MCF 10A (cell line): ENCODE data around the gene UNC5CL. TPM values are rescaled to one million over a fixed set of nuclear protein-coding genes. Genes with fewer than 3 reads are reported as not detected.

Experiments used
- BruUV-seq: library from RNA; stranded (reverse); fragments of 400-500 nt; replicated peaks from 2 replicates; lab custom pipeline; 2021; lab: Mats Ljungman, UMichigan
- CTCF ChIA-PET: fragments of 300-600 bp; sonication (Branson Sonifier 250); formaldehyde crosslinking; extraction: SDS; loops from one replicate; lab custom pipeline; 2021; ENCODE audit warnings: antibody characterized with exemption, inconsistent platforms; lab: Yijun Ruan, JAX
- POLR2A ChIA-PET: fragments of 300-600, 350-650 bp; sonication (Branson Sonifier 250); formaldehyde crosslinking; extraction: SDS; loops from one replicate; lab custom pipeline; 2020; ENCODE audit warnings: antibody characterized with exemption, inconsistent platforms; lab: Yijun Ruan, JAX
- DNase-seq: peaks from one replicate; pipeline ENCODE4 v3.0.0-alpha.2; 2018; ENCODE audit not compliant: unreplicated experiment
- H3K27ac Mint-ChIP-seq: one replicate; pipeline ENCODE4 v1.8.0; 2022; ENCODE audit warnings: mild to moderate bottlenecking, low read depth, mixed read lengths; ENCODE audit not compliant: unreplicated experiment
- H3K27me3 Mint-ChIP-seq: one replicate; pipeline ENCODE4 v1.8.0; 2022; ENCODE audit warnings: mixed read lengths; ENCODE audit not compliant: insufficient read depth, unreplicated experiment
- H3K36me3 Mint-ChIP-seq: one replicate; pipeline ENCODE4 v1.8.0; 2022; ENCODE audit warnings: mild to moderate bottlenecking, moderate library complexity, mixed read lengths; ENCODE audit not compliant: insufficient read depth, unreplicated experiment
- H3K4me1 Mint-ChIP-seq: one replicate; pipeline ENCODE4 v1.8.0; 2022; ENCODE audit warnings: mixed read lengths; ENCODE audit not compliant: insufficient read depth, unreplicated experiment
- H3K4me3 Mint-ChIP-seq: one replicate; pipeline ENCODE4 v1.8.0; 2022; ENCODE audit warnings: mild to moderate bottlenecking, moderate library complexity, mixed read lengths; ENCODE audit not compliant: unreplicated experiment
- H3K9me3 Mint-ChIP-seq: one replicate; pipeline ENCODE4 v1.8.0; 2022; ENCODE audit warnings: mixed read lengths; ENCODE audit not compliant: unreplicated experiment
- intact Hi-C: fragments of 100-400 bp; cut with micrococcal nuclease; formaldehyde crosslinking; loops from 2 replicates; pipeline ENCODE4 v1.14.1; 2022
- total RNA-seq: library from RNA; stranded (reverse); gene quantifications from 2 replicates; pipeline ENCODE4 v1.2.3, GENCODE V29; 2022
- TF ChIP-seq, protein P1 (sequence below): fragments of 200-600 bp; IDR thresholded peaks from one replicate; pipeline ENCODE4 v1.8.0; 2022; ENCODE audit warnings: antibody characterized with exemption, mild to moderate bottlenecking; ENCODE audit not compliant: unreplicated experiment

Gene UNC5CL
- total RNA-seq, 1 experiment from 2014 or later: 0.19 TPM

DNA sequence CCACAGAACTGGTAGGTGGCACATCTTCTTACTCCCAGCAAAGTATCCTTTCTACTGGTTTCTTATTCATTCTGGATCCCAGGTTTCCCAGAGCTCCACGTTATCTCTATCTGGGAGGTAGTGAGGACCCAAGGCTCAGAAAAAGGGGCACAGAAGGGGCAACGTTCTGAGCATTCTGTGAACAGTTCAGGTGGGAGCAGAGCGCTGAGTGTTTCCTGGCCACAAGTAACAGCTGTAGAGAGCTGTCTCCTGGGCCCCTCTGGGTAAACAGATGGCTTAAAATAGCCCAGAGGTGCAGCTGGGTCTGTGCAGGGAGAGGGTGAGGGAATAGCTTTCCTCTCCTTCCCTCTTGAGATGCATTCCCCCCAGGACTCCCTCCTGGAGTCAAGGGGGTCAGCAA is 16.1 kb upstream of the UNC5CL start:
- no TSS peak for BruUV-seq
- H3K36me3 Mint-ChIP-seq: no peaks in the 10 kb centered on the region
- no peaks in the 10 kb centered on the region for H3K27me3 Mint-ChIP-seq
- no peaks in the 10 kb centered on the region for H3K9me3 Mint-ChIP-seq
- H3K4me3 Mint-ChIP-seq: no peak overlapping the region
- intact Hi-C loops: no loop called here
- POLR2A ChIA-PET: interaction anchor here (0.9 to 1.6 kb wide), 4 partner anchors 16 to 33 kb away, joined by 3 to 7 read pairs (median 4); partner anchors contain the start of genes NFYA and OARD1
- no peak overlapping the region for H3K27ac Mint-ChIP-seq
- peaks cover 4% of the 10 kb centered on the region for H3K4me1 Mint-ChIP-seq
- DNase-seq: no peak
- TF ChIP-seq, protein P1, sequence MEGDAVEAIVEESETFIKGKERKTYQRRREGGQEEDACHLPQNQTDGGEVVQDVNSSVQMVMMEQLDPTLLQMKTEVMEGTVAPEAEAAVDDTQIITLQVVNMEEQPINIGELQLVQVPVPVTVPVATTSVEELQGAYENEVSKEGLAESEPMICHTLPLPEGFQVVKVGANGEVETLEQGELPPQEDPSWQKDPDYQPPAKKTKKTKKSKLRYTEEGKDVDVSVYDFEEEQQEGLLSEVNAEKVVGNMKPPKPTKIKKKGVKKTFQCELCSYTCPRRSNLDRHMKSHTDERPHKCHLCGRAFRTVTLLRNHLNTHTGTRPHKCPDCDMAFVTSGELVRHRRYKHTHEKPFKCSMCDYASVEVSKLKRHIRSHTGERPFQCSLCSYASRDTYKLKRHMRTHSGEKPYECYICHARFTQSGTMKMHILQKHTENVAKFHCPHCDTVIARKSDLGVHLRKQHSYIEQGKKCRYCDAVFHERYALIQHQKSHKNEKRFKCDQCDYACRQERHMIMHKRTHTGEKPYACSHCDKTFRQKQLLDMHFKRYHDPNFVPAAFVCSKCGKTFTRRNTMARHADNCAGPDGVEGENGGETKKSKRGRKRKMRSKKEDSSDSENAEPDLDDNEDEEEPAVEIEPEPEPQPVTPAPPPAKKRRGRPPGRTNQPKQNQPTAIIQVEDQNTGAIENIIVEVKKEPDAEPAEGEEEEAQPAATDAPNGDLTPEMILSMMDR: no peak
- CTCF ChIA-PET: interaction anchor here (0.5 to 4.5 kb wide), 5 partner anchors 9 to 402 kb away, joined by 3 to 38 read pairs (median 4); partner anchors contain the start of gene UNC5CL

DNA sequence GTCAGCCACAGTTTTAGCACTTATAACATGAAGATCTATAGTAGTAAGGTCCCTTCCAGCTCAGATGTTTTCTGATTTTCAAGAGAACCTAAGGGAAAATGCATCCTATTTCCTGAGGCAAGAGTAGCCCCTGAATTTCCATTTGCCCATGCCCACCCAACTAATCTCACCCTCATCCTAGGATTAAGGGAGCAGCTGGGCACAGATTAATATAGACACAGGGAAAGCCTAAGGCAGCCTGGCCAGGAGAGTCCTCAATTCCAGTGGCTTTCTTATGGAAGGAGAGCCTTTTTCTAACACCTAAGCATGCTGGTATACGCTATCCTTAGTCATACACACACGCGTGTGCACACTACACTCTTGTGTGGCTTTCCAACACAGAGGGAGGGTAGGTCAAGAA is 15.5 kb upstream of the UNC5CL start:
- TF ChIP-seq, protein P1: no peak
- Mint-ChIP-seq H3K4me3 (no peak overlapping the region), H3K27ac (no peak overlapping the region), H3K36me3 (no peaks in the 10 kb centered on the region), H3K4me1 (no peaks in the 10 kb centered on the region), H3K9me3 (no peaks in the 10 kb centered on the region), H3K27me3 (no peaks in the 10 kb centered on the region)
- intact Hi-C loops: no loop called here
- ChIA-PET POLR2A (interaction anchor here (1.4 to 1.6 kb wide), 2 partner anchors 8 to 17 kb away, joined by 6 to 7 read pairs; no protein-coding TSS in a partner anchor), CTCF (interaction anchor here (0.5 to 4.5 kb wide), 4 partner anchors 15 to 402 kb away, joined by 3 to 38 read pairs (median 8); partner anchors contain the start of gene UNC5CL)
- BruUV-seq: no TSS peak
- DNase-seq: no peak

DNA sequence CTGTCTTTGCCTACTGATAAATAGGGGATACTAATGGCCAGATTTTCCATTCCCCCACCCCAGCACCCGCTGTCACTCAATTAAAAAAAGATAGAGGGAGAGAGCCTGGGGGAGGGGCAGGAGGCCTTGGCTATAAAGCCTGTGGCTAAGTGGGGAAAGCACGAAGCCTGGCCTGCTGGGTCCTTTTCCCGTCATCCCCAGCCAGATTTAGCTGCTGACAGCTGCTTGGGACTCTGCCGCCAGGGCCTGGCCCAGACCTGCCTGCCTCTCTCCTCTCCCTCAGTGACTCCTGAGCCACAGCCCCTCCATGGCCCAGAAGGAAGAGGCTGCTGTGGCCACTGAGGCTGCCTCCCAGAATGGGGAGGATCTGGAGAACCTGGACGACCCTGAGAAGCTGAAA is 14.0 kb upstream of the UNC5CL start, which contains the start of gene APOBEC2:
Gene APOBEC2, plus strand, starts transcription at position 162 of the 400 bp plus-strand sequence. Its CDS starts 146 bp downstream, at position 308.
- Mint-ChIP-seq H3K27me3 (no peaks in the 10 kb centered on the region), H3K9me3 (no peaks in the 10 kb centered on the region), H3K4me3 (no peak within 1 kb of the TSS), H3K27ac (no peak within 1 kb of the TSS), H3K36me3 (no peaks in the 10 kb centered on the region), H3K4me1 (no peaks in the 10 kb centered on the region)
- no peak for DNase-seq
- TF ChIP-seq, protein P1: no peak
- BruUV-seq: no TSS peak
- ChIA-PET CTCF (interaction anchor here (0.6 to 1.0 kb wide), 6 partner anchors 9 to 1833 kb away, joined by 3 to 5 read pairs (median 3); partner anchors contain the start of gene TSPO2), POLR2A (interaction anchor here (1.4 kb wide), 1 partner anchor 10 kb away, joined by 6 read pairs; no protein-coding TSS in a partner anchor)
- intact Hi-C loops: no loop called here

DNA sequence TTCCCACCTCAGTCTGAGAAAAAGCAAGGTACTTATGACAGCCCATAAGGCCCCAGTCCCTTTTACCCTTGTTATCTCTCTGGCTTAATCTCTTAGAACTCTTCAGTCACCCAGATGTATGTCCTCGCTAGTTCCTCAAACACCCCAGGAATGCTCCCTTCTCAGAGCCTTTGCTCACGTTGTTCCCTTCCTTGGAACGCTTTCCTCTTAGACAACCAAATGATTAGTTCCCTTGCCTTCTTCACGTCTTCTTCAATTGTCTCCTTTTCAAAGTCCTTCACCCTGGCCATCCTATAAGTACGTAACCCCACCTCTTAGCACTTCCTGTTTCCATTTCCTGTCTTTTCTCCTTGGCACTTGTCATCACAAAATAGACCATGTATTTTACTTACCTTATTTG is 12.9 kb upstream of the UNC5CL start:
- BruUV-seq: no TSS peak
- no peaks in the 10 kb centered on the region for H3K27me3 Mint-ChIP-seq
- no peak overlapping the region for H3K4me3 Mint-ChIP-seq
- intact Hi-C loops: no loop called here
- TF ChIP-seq, protein P1: no peak
- H3K4me1 Mint-ChIP-seq: no peaks in the 10 kb centered on the region
- H3K27ac Mint-ChIP-seq: no peak overlapping the region
- POLR2A ChIA-PET: no interaction called here
- no peaks in the 10 kb centered on the region for H3K9me3 Mint-ChIP-seq
- no peak for DNase-seq
- CTCF ChIA-PET: interaction anchor here (0.9 to 2.0 kb wide), 2 partner anchors 12 to 16 kb away, joined by 3 to 5 read pairs; no protein-coding TSS in a partner anchor
- no peaks in the 10 kb centered on the region for H3K36me3 Mint-ChIP-seq
